Small intestine (tissue), 7 donors: ENCODE results near the gene CCNK. TPM values are rescaled to one million over a fixed set of nuclear protein-coding genes. Genes with fewer than 3 reads are reported as not detected.

Experiments
- DNase-seq, 2 donors: peaks; one replicate each; pipeline versions ENCODE4 v3.0.0 to v3.0.0-alpha.2; 2013
- FAIRE-seq: peaks from 2 replicates; lab custom pipeline; 2012; peaks lifted over from hg19 to GRCh38; lab: Jason Lieb, UNC
- H3K27ac ChIP-seq, 3 donors: one replicate each; pipeline ENCODE4 v1.5.1; 2013; ENCODE audit warnings: low read length in 2 of 3, mild to moderate bottlenecking in 2 of 3, control low read depth in 1 of 3, inconsistent platforms in 1 of 3, low read depth in 1 of 3, moderate library complexity in 1 of 3
- H3K27me3 ChIP-seq, 3 donors: one replicate each; pipeline ENCODE4 v1.6.1; 2013; ENCODE audit warnings: low read length in 3 of 3, inconsistent platforms in 1 of 3; ENCODE audit not compliant: control insufficient read depth in 3 of 3, insufficient read depth in 3 of 3
- H3K36me3 ChIP-seq, 3 donors: one replicate each; pipeline ENCODE4 v1.6.1; 2013; ENCODE audit warnings: low read length in 3 of 3, inconsistent platforms in 1 of 3, low read depth in 1 of 3, mild to moderate bottlenecking in 1 of 3, moderate library complexity in 1 of 3; ENCODE audit not compliant: control insufficient read depth in 3 of 3, insufficient read depth in 2 of 3
- H3K4me1 ChIP-seq, 3 donors: one replicate each; pipeline ENCODE4 v1.6.1; 2013; ENCODE audit warnings: low read length in 2 of 3, inconsistent platforms in 1 of 3, low read depth in 1 of 3, mild to moderate bottlenecking in 1 of 3, moderate library complexity in 1 of 3; ENCODE audit not compliant: control insufficient read depth in 3 of 3, insufficient read depth in 2 of 3
- H3K4me3 ChIP-seq, 3 donors: one replicate each; pipeline ENCODE4 v1.5.1; 2013; ENCODE audit warnings: low read length in 3 of 3, control low read depth in 1 of 3, inconsistent platforms in 1 of 3, low read depth in 1 of 3, mild to moderate bottlenecking in 1 of 3, moderate library complexity in 1 of 3
- H3K9me3 ChIP-seq, 2 donors: one replicate each; pipeline ENCODE4 v1.6.1; 2013; ENCODE audit warnings: low read depth in 1 of 2, low read length in 1 of 2; ENCODE audit not compliant: control insufficient read depth in 2 of 2, insufficient read depth in 1 of 2
- WGBS, 3 donors: extraction: QIAGEN DNeasy Blood & Tissue Kit; methylation state at CpG; one replicate each; pipeline ENCODE4 v1.1.7; 2013; 5-methylcytosine and 5-hydroxymethylcytosine counted together
- polyA plus RNA-seq, 4 donors: library from polyadenylated mRNA; stranded (reverse) in 3 of 4; unstranded in 1 of 4; fragments of 200-250 nt in 3 of 4; fragments of 120-200 nt in 1 of 4; gene quantifications; one replicate each; pipeline versions ENCODE4 v1.2.1 to v1.2.3, GENCODE V29; 2013
- donor health status: healthy with polysubstance abuse.
- donor health status: control.
- donor health status: control.
- donor health status: Bipolar disorder and iron deficiency.
- donor health status: healthy.

Gene CCNK
- polyA plus RNA-seq, 4 donors = 13.4 to 43.4 (median 17.3) TPM

- FAIRE-seq = no peak
Observed at GRCh38 chr14:99521176-99522024, 40.2 kb downstream of the CCNK start.

GRCh38 chr14:99522025-99522401, 40.8 kb downstream of the CCNK start:
- H3K27ac ChIP-seq = no peak overlapping the region

More at GRCh38 chr14:99521176-99522024, 40.2 kb downstream of the CCNK start:
- no peak for DNase-seq
- Histone ChIP-seq H3K27ac (no peak overlapping the region), H3K4me1 (peaks cover 0 to 41% (median 0%) of the 10 kb centered on the region in 3 donors), H3K4me3 (no peak overlapping the region), H3K36me3 (peaks cover 0 to 65% (median 4%) of the 10 kb centered on the region in 3 donors), H3K9me3 (no peaks in the 10 kb centered on the region), H3K27me3 (no peaks in the 10 kb centered on the region)
- WGBS, 3 donors = 91 to 92% (median 91%) methylated on average over 25 of the region's 25 CpGs

GRCh38 chr14:99522457-99522891, 41.3 kb downstream of the CCNK start:
- no peak for DNase-seq
- peak overlapping the region in 1 of 3 donors; percentile 18 for H3K27ac ChIP-seq
- peaks cover 0 to 41% (median 0%) of the 10 kb centered on the region in 3 donors for H3K4me1 ChIP-seq
- no peaks in the 10 kb centered on the region for H3K27me3 ChIP-seq
- FAIRE-seq = no peak
- H3K9me3 ChIP-seq = no peaks in the 10 kb centered on the region
- no peak overlapping the region for H3K4me3 ChIP-seq
- WGBS, 3 donors = 55 to 70% (median 69%) methylated on average over 11 to 12 of the region's 12 CpGs
- peaks cover 0 to 65% (median 4%) of the 10 kb centered on the region in 3 donors for H3K36me3 ChIP-seq

More at GRCh38 chr14:99522025-99522401, 40.8 kb downstream of the CCNK start:
- Histone ChIP-seq H3K9me3 (no peaks in the 10 kb centered on the region), H3K4me1 (peaks cover 0 to 41% (median 0%) of the 10 kb centered on the region in 3 donors), H3K36me3 (peaks cover 0 to 65% (median 4%) of the 10 kb centered on the region in 3 donors), H3K4me3 (no peak overlapping the region), H3K27me3 (no peaks in the 10 kb centered on the region)
- 75 to 89% (median 86%) methylated on average over 15 to 18 of the region's 18 CpGs for whole genome bisulfite sequencing, 3 donors
- FAIRE-seq = no peak
- DNase-seq = no peak

- no peaks in the 10 kb centered on the region for H3K27me3 ChIP-seq
- no peak for FAIRE-seq
- no peaks in the 10 kb centered on the region for H3K9me3 ChIP-seq
- H3K4me3 ChIP-seq = no peak overlapping the region
- H3K27ac ChIP-seq = peak overlapping the region in 1 of 3 donors; percentile 18
- WGBS, 3 donors = 62 to 71% (median 65%) methylated on average over 14 of the region's 14 CpGs
- DNase-seq = no peak
- H3K4me1 ChIP-seq = peaks cover 0 to 41% (median 0%) of the 10 kb centered on the region in 3 donors
- peaks cover 0 to 67% (median 4%) of the 10 kb centered on the region in 3 donors for H3K36me3 ChIP-seq
Observed at GRCh38 chr14:99522934-99523703, 41.9 kb downstream of the CCNK start.

DNA sequence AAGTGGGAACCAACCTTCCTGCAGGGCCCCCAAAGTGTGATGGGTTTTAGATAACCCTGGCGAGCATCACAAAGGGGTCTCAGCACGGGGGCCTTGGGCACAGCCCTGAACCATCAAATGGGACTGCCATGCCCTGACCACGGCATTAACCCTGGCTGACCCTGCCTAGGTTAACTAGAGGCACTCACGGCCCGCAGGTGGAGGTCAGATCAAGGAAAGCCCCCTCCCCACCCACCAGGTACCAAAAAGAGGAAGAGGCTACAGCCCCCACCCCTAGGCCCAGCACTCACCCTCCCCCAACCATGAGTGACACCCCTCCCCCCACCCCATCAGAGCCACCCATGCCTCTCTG, 42.5 kb downstream of the CCNK start:
- Histone ChIP-seq H3K27ac (no peak overlapping the region), H3K4me1 (peaks cover 0 to 36% (median 0%) of the 10 kb centered on the region in 3 donors), H3K9me3 (no peaks in the 10 kb centered on the region), H3K36me3 (peaks cover 0 to 65% (median 4%) of the 10 kb centered on the region in 3 donors), H3K27me3 (no peaks in the 10 kb centered on the region), H3K4me3 (no peak overlapping the region)
- WGBS, 3 donors = 71 to 80% (median 74%) methylated on average over 3 to 5 of the region's 5 CpGs
- no peak for DNase-seq
- no peak for FAIRE-seq

GRCh38 chr14:99524091-99524661, 43.0 kb downstream of the CCNK start:
- Histone ChIP-seq H3K27ac (no peak overlapping the region), H3K36me3 (peaks cover 0 to 63% (median 4%) of the 10 kb centered on the region in 3 donors), H3K9me3 (no peaks in the 10 kb centered on the region), H3K27me3 (no peaks in the 10 kb centered on the region), H3K4me1 (peaks cover 0 to 34% (median 0%) of the 10 kb centered on the region in 3 donors), H3K4me3 (no peak overlapping the region)
- DNase-seq (no peak), FAIRE-seq (no peak)
- WGBS, 3 donors = 73 to 75% (median 74%) methylated on average over 16 of the region's 16 CpGs

- peaks cover 0 to 34% (median 0%) of the 10 kb centered on the region in 3 donors for H3K4me1 ChIP-seq
- DNase-seq = peak; percentile 25 to 39
- no peaks in the 10 kb centered on the region for H3K27me3 ChIP-seq
- H3K9me3 ChIP-seq = no peaks in the 10 kb centered on the region
- no peak overlapping the region for H3K27ac ChIP-seq
- FAIRE-seq = no peak
- 60 to 77% (median 65%) methylated on average over 17 of the region's 17 CpGs for WGBS, 3 donors
- no peak overlapping the region for H3K4me3 ChIP-seq
- H3K36me3 ChIP-seq = peaks cover 0 to 61% (median 4%) of the 10 kb centered on the region in 3 donors
Observed at GRCh38 chr14:99524804-99525698, 43.8 kb downstream of the CCNK start.
